SK-N-SH treated with all-trans-retinoic acid at 6 μM for 48 hours (cell line): ENCODE results near the gene PTPRC.

Source experiments
- ATAC-seq: fragments of 200-7000 bp; cut with Tn5 transposase; 3 replicates; pipeline ENCODE4 v1.9.1; 2020; ENCODE audit warnings: mild to moderate bottlenecking, moderate library complexity
- ARNTL ChIP-seq: fragments of 450-650 bp; formaldehyde crosslinking; IDR thresholded peaks from 2 replicates; pipeline ENCODE4 v1.5.0; 2020; ENCODE audit warnings: low read depth, mild to moderate bottlenecking, moderate library complexity, borderline replicate concordance
- BACH2 ChIP-seq: fragments of 250-450 bp; sonication (Bioruptor Pico); IDR thresholded peaks from 2 replicates; pipeline ENCODE4 v1.9.0; 2021; ENCODE audit warnings: mild to moderate bottlenecking, borderline replicate concordance
- CSDC2 ChIP-seq: fragments of 250-450 bp; sonication (Bioruptor Pico); IDR thresholded peaks from 2 replicates; pipeline ENCODE4 v1.5.0; 2020; ENCODE audit warnings: mild to moderate bottlenecking, moderate library complexity
- ESRRG ChIP-seq: fragments of 250-450 bp; sonication (Bioruptor Pico); IDR thresholded peaks from 2 replicates; pipeline ENCODE4 v1.6.1; 2021; ENCODE audit warnings: mild to moderate bottlenecking
- GLIS3 ChIP-seq: fragments of 250-450 bp; sonication (Bioruptor Pico); IDR thresholded peaks from 2 replicates; pipeline ENCODE4 v1.5.0; 2020; ENCODE audit warnings: mild to moderate bottlenecking, moderate library complexity
- ISL1 ChIP-seq: fragments of 250-450 bp; sonication (Bioruptor Pico); IDR thresholded peaks from 2 replicates; pipeline ENCODE4 v2.1.2; 2022; ENCODE audit warnings: mild to moderate bottlenecking, moderate library complexity
- OSR1 ChIP-seq: fragments of 250-450 bp; sonication (Bioruptor Pico); IDR thresholded peaks from 2 replicates; pipeline ENCODE4 v1.8.0; 2022; ENCODE audit warnings: moderate library complexity, mild to moderate bottlenecking, inconsistent platforms
- SNAI2 ChIP-seq: fragments of 250-450 bp; sonication (Bioruptor Pico); IDR thresholded peaks from 2 replicates; pipeline ENCODE4 v1.5.0; 2020; ENCODE audit warnings: mild to moderate bottlenecking, moderate library complexity
- TCF4 ChIP-seq: fragments of 250-450 bp; sonication (Bioruptor Pico); IDR thresholded peaks from 2 replicates; pipeline ENCODE4 v1.8.0; 2021; ENCODE audit warnings: mild to moderate bottlenecking, moderate library complexity, borderline replicate concordance
- TOX ChIP-seq: fragments of 250-450 bp; sonication (Bioruptor Pico); IDR thresholded peaks from 2 replicates; pipeline ENCODE4 v1.8.0; 2021; ENCODE audit warnings: mild to moderate bottlenecking, moderate library complexity, borderline replicate concordance
- ZC3H10 ChIP-seq: fragments of 250-450 bp; sonication (Bioruptor Pico); IDR thresholded peaks from 2 replicates; pipeline ENCODE4 v1.5.1; 2021; ENCODE audit warnings: mild to moderate bottlenecking, moderate library complexity
- ZFP3 ChIP-seq: fragments of 250-450 bp; sonication (Bioruptor Pico); IDR thresholded peaks from 2 replicates; pipeline ENCODE4 v1.5.0; 2020; ENCODE audit warnings: mild to moderate bottlenecking, moderate library complexity
- ZFP30 ChIP-seq: fragments of 450-650 bp; formaldehyde crosslinking; IDR thresholded peaks from 2 replicates; pipeline ENCODE4 v1.5.0; 2022; ENCODE audit warnings: mild to moderate bottlenecking, moderate library complexity
- ZNF565 ChIP-seq: fragments of 450-650 bp; formaldehyde crosslinking; conservative IDR thresholded peaks from 2 replicates; pipeline ENCODE4 v1.5.0; 2020; ENCODE audit warnings: low read depth, mild to moderate bottlenecking, moderate library complexity
- ZNF70 ChIP-seq: fragments of 450-650 bp; formaldehyde crosslinking; IDR thresholded peaks from 2 replicates; pipeline ENCODE4 v1.5.0; 2020; ENCODE audit warnings: mild to moderate bottlenecking, moderate library complexity
- ZNF8 ChIP-seq: fragments of 450-650 bp; formaldehyde crosslinking; IDR thresholded peaks from 2 replicates; pipeline ENCODE4 v1.5.0; 2020; ENCODE audit warnings: mild to moderate bottlenecking, moderate library complexity
- TF ChIP-seq, protein P1 (sequence below): fragments of 250-450 bp; sonication (Bioruptor Pico); IDR thresholded peaks from 2 replicates; pipeline ENCODE4 v1.8.0; 2021; ENCODE audit warnings: low read depth, mild to moderate bottlenecking, moderate library complexity, borderline replicate concordance
- TF ChIP-seq, protein P2 (sequence below): fragments of 250-450 bp; sonication (Bioruptor Pico); IDR thresholded peaks from 2 replicates; pipeline ENCODE4 v1.5.0; 2020; ENCODE audit warnings: mild to moderate bottlenecking, moderate library complexity
- TF ChIP-seq, protein P3 (sequence below): fragments of 250-450 bp; sonication (Bioruptor Pico); IDR thresholded peaks from 2 replicates; pipeline ENCODE4 v1.5.1; 2021; ENCODE audit warnings: mild to moderate bottlenecking, moderate library complexity
- TF ChIP-seq, protein P4 (sequence below): fragments of 250-450 bp; sonication (Bioruptor Pico); IDR thresholded peaks from 2 replicates; pipeline ENCODE4 v1.5.1; 2020; ENCODE audit warnings: low read depth, mild to moderate bottlenecking, moderate library complexity

The PTPRC gene

DNA sequence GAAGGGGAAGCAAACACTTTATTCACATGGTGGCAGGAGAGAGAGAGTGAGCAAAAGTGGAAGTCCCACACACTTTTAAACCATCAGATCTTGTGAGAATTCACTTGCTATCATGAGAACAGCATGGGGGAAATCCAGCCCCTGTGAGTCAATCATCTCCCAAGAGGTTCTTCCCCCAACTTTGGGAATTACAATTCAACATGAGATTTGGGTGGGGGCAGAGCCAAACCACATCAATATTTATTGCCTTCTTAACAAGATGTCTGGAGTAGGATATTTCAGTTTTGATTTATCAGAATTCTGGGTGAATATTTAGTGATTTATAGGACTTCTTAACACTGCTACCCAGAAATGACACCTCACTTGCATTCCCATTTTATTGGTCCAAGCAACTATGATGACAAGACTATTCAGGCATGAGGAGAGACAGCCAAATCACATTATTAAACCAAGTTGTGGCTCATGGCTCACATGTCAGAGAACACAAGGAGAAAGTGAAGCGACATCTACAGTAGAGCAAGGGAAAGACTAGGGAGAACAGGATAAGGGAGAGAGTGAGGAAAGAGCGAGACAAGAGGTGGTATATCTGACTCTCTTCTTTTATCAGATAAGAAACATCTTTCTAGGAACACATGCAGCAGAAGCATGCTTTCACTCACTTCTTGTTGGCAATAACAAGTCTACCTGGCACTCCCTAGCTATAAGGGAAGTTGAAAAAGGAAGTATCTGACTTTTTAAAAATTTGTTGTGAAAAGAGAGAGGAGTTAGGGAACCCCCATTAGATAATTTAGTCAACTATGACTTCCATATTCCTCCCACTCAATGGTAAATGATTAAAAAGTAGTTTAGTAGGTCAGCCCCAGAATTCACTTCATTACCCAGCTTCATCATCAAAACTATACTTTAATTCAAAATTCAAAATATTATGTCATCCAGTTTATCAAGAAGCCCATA lies 36.6 kb upstream of the PTPRC start:
- no peak for ATAC-seq

DNA sequence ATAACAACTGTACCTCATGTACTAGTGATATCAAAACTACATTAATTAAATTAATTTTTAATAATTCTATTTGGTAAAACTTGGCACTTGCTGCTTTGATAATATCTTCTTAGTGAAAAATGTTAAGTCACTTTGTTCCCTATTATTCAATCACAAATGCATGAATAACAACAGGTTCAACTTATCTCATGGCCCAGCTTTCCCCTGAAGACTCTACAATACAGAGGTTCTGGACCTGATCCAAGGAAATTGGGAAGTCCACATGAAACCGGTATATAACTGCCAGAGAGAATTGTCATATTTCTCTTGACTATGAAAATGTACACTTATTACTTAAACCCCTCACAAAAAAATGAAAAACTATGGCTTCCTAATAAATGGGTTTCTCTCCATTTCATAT lies 33.9 kb upstream of the PTPRC start:
- TF ChIP-seq, protein P1, sequence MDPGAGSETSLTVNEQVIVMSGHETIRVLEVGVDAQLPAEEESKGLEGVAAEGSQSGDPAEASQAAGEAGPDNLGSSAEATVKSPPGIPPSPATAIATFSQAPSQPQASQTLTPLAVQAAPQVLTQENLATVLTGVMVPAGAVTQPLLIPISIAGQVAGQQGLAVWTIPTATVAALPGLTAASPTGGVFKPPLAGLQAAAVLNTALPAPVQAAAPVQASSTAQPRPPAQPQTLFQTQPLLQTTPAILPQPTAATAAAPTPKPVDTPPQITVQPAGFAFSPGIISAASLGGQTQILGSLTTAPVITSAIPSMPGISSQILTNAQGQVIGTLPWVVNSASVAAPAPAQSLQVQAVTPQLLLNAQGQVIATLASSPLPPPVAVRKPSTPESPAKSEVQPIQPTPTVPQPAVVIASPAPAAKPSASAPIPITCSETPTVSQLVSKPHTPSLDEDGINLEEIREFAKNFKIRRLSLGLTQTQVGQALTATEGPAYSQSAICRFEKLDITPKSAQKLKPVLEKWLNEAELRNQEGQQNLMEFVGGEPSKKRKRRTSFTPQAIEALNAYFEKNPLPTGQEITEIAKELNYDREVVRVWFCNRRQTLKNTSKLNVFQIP (CRISPR knock-in tag): no peak
- TF ChIP-seq ZC3H10 (CRISPR knock-in tag) (no peak), ZNF565 (CRISPR knock-in tag) (no peak), ESRRG (CRISPR knock-in tag) (no peak), GLIS3 (CRISPR knock-in tag) (no peak), BACH2 (no peak), ISL1 (CRISPR knock-in tag) (no peak), TOX (no peak), SNAI2 (CRISPR knock-in tag) (no peak), TCF4 (CRISPR knock-in tag) (no peak), ZFP30 (CRISPR knock-in tag) (no peak)
- TF ChIP-seq, protein P2, sequence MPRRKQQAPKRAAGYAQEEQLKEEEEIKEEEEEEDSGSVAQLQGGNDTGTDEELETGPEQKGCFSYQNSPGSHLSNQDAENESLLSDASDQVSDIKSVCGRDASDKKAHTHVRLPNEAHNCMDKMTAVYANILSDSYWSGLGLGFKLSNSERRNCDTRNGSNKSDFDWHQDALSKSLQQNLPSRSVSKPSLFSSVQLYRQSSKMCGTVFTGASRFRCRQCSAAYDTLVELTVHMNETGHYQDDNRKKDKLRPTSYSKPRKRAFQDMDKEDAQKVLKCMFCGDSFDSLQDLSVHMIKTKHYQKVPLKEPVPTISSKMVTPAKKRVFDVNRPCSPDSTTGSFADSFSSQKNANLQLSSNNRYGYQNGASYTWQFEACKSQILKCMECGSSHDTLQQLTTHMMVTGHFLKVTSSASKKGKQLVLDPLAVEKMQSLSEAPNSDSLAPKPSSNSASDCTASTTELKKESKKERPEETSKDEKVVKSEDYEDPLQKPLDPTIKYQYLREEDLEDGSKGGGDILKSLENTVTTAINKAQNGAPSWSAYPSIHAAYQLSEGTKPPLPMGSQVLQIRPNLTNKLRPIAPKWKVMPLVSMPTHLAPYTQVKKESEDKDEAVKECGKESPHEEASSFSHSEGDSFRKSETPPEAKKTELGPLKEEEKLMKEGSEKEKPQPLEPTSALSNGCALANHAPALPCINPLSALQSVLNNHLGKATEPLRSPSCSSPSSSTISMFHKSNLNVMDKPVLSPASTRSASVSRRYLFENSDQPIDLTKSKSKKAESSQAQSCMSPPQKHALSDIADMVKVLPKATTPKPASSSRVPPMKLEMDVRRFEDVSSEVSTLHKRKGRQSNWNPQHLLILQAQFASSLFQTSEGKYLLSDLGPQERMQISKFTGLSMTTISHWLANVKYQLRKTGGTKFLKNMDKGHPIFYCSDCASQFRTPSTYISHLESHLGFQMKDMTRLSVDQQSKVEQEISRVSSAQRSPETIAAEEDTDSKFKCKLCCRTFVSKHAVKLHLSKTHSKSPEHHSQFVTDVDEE: no peak
- TF ChIP-seq, all 23 proteins: peak for 0
- ATAC-seq: no peak

More for the DNA sequence above, 36.6 kb upstream of the PTPRC start:
- no peak for TF ChIP-seq ARNTL
- no peak for TF ChIP-seq CSDC2 (CRISPR knock-in tag)
- TF ChIP-seq ZNF565 (CRISPR knock-in tag): no peak
- TF ChIP-seq ZNF8 (CRISPR knock-in tag): no peak
- no peak for TF ChIP-seq BACH2
- no peak for TF ChIP-seq ZNF70
- TF ChIP-seq ZC3H10 (CRISPR knock-in tag): no peak
- no peak for TF ChIP-seq SNAI2 (CRISPR knock-in tag)
- no peak for TF ChIP-seq TCF4 (CRISPR knock-in tag)
- TF ChIP-seq, protein P1 (CRISPR knock-in tag): no peak
- TF ChIP-seq, protein P3, sequence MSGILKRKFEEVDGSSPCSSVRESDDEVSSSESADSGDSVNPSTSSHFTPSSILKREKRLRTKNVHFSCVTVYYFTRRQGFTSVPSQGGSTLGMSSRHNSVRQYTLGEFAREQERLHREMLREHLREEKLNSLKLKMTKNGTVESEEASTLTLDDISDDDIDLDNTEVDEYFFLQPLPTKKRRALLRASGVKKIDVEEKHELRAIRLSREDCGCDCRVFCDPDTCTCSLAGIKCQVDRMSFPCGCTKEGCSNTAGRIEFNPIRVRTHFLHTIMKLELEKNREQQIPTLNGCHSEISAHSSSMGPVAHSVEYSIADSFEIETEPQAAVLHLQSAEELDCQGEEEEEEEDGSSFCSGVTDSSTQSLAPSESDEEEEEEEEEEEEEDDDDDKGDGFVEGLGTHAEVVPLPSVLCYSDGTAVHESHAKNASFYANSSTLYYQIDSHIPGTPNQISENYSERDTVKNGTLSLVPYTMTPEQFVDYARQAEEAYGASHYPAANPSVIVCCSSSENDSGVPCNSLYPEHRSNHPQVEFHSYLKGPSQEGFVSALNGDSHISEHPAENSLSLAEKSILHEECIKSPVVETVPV: no peak
- TF ChIP-seq OSR1: no peak
- no peak for TF ChIP-seq ESRRG (CRISPR knock-in tag)
- TF ChIP-seq, protein P2: no peak
- no peak for TF ChIP-seq ZFP3 (CRISPR knock-in tag)
- TF ChIP-seq, protein P4, sequence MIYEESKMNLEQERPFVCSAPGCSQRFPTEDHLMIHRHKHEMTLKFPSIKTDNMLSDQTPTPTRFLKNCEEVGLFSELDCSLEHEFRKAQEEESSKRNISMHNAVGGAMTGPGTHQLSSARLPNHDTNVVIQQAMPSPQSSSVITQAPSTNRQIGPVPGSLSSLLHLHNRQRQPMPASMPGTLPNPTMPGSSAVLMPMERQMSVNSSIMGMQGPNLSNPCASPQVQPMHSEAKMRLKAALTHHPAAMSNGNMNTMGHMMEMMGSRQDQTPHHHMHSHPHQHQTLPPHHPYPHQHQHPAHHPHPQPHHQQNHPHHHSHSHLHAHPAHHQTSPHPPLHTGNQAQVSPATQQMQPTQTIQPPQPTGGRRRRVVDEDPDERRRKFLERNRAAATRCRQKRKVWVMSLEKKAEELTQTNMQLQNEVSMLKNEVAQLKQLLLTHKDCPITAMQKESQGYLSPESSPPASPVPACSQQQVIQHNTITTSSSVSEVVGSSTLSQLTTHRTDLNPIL (CRISPR knock-in tag): no peak
- TF ChIP-seq, all 23 proteins: peak for 0
